ENCODE measurements around the gene SLC30A5.

GRCh38 chr5:69156456-69156855 is 62.6 kb downstream of the SLC30A5 start:
- TF ChIP-seq EZH2 (IDR thresholded peaks at IDR 0.05; ENCODE audit: insufficient read depth, low read length), result no peak
- TF ChIP-seq CTCF (IDR thresholded peaks at IDR 0.05; ENCODE audit: insufficient read depth, low read depth, low read length), result no peak

Measured in astrocyte (in vitro differentiated cells and primary cell).